ENCODE data around the gene B4GALNT4. TPM values are rescaled to one million over a fixed set of nuclear protein-coding genes. Genes with fewer than 3 reads are reported as not detected.
"Not testable (repeated sequence)": the region's sequence is repeated elsewhere in the genome, so short reads cannot be mapped to it uniquely, and the experiment has no call there.

The B4GALNT4 gene
- total RNA-seq, 2 donors from 2014 or later: 1.6 to 2.0 TPM

GRCh38 chr11:420054-420910 lies 51.0 kb downstream of the B4GALNT4 start:
- TF ChIP-seq CTCF (IDR thresholded peaks at IDR 0.05): no peak
- DNase-seq: no peak
- no peaks in the 10 kb centered on the region for H3K27me3 ChIP-seq
- no peaks in the 10 kb centered on the region for H3K9me3 ChIP-seq
- no peak overlapping the region for H3K9ac ChIP-seq (ENCODE audit: low read depth in 2 of 2, low read length in 2 of 2)
- peaks cover 5% of the 10 kb centered on the region for H3K4me1 ChIP-seq
- intact Hi-C loops (cut with DNase I): no loop called here
- H3K4me3 ChIP-seq: no peak overlapping the region
- no peak overlapping the region for H3K27ac ChIP-seq
- no peaks in the 10 kb centered on the region for H3K36me3 ChIP-seq

GRCh38 chr11:420911-421321 lies 51.6 kb downstream of the B4GALNT4 start:
- H3K9ac ChIP-seq (ENCODE audit: low read depth in 2 of 2, low read length in 2 of 2): no peak overlapping the region
- no peak for TF ChIP-seq CTCF (IDR thresholded peaks at IDR 0.05)
- intact Hi-C loops (cut with DNase I): no loop called here
- DNase-seq: no peak
- no peaks in the 10 kb centered on the region for H3K9me3 ChIP-seq
- H3K4me1 ChIP-seq: peaks cover under 1% of the 10 kb centered on the region
- H3K27ac ChIP-seq: no peak overlapping the region
- H3K27me3 ChIP-seq: no peaks in the 10 kb centered on the region
- no peak overlapping the region for H3K4me3 ChIP-seq
- no peaks in the 10 kb centered on the region for H3K36me3 ChIP-seq

- intact Hi-C loops (cut with DNase I): no loop called here
- no peaks in the 10 kb centered on the region for H3K36me3 ChIP-seq
- H3K4me3 ChIP-seq: no peak overlapping the region
- H3K9me3 ChIP-seq: no peaks in the 10 kb centered on the region
- TF ChIP-seq CTCF (IDR thresholded peaks at IDR 0.05): no peak
- H3K4me1 ChIP-seq: no peaks in the 10 kb centered on the region
- H3K9ac ChIP-seq (ENCODE audit: low read depth in 2 of 2, low read length in 2 of 2): no peak overlapping the region
- H3K27ac ChIP-seq: no peak overlapping the region
- no peak for DNase-seq
- no peaks in the 10 kb centered on the region for H3K27me3 ChIP-seq
Measured at GRCh38 chr11:422249-422656, 53.0 kb downstream of the B4GALNT4 start.

- DNase-seq: no peak
- H3K9me3 ChIP-seq: no peaks in the 10 kb centered on the region
- no peak for TF ChIP-seq CTCF (IDR thresholded peaks at IDR 0.05)
- H3K27me3 ChIP-seq: no peaks in the 10 kb centered on the region
- intact Hi-C loops (cut with DNase I): no loop called here
- H3K36me3 ChIP-seq: no peaks in the 10 kb centered on the region
- H3K4me3 ChIP-seq: no peak overlapping the region
- H3K27ac ChIP-seq: no peak overlapping the region
- no peak overlapping the region for H3K9ac ChIP-seq (ENCODE audit: low read depth in 2 of 2, low read length in 2 of 2)
- H3K4me1 ChIP-seq: no peaks in the 10 kb centered on the region
Measured at GRCh38 chr11:424232-424631, 54.9 kb downstream of the B4GALNT4 start.

- H3K4me3 ChIP-seq; H3K9me3 ChIP-seq; H3K9ac ChIP-seq (ENCODE audit: low read depth in 2 of 2, low read length in 2 of 2); H3K27ac ChIP-seq; intact Hi-C loops (cut with DNase I); H3K4me1 ChIP-seq; DNase-seq; H3K36me3 ChIP-seq; H3K27me3 ChIP-seq: not testable (repeated sequence)
Measured at GRCh38 chr11:424766-425165, 55.5 kb downstream of the B4GALNT4 start.

GRCh38 chr11:425301-425700 lies 56.0 kb downstream of the B4GALNT4 start:
- Histone ChIP-seq H3K27ac (no peak overlapping the region), H3K4me1 (no peaks in the 10 kb centered on the region), H3K9me3 (no peaks in the 10 kb centered on the region), H3K4me3 (no peak overlapping the region), H3K9ac (ENCODE audit: low read depth in 2 of 2, low read length in 2 of 2) (no peak overlapping the region), H3K36me3 (no peaks in the 10 kb centered on the region), H3K27me3 (no peaks in the 10 kb centered on the region)
- DNase-seq: no peak
- TF ChIP-seq CTCF (IDR thresholded peaks at IDR 0.05): no peak
- intact Hi-C loops (cut with DNase I): no loop called here
